GM12873 (cell line): ENCODE measurements around the gene P3H1.

ENCODE experiments used
- TF ChIP-seq, protein P1 (sequence below): IDR thresholded peaks from 2 replicates; pipeline ENCODE4 v1.5.1; 2012; ENCODE audit warnings: low read depth, mild to moderate bottlenecking, moderate library complexity, low read length, control low read depth; ENCODE audit not compliant: insufficient read depth; ENCODE audit errors: missing control alignments

The P3H1 gene

GRCh38 chr1:42780176-42780575 is 13.3 kb upstream of the P3H1 start:
- TF ChIP-seq, protein P1, sequence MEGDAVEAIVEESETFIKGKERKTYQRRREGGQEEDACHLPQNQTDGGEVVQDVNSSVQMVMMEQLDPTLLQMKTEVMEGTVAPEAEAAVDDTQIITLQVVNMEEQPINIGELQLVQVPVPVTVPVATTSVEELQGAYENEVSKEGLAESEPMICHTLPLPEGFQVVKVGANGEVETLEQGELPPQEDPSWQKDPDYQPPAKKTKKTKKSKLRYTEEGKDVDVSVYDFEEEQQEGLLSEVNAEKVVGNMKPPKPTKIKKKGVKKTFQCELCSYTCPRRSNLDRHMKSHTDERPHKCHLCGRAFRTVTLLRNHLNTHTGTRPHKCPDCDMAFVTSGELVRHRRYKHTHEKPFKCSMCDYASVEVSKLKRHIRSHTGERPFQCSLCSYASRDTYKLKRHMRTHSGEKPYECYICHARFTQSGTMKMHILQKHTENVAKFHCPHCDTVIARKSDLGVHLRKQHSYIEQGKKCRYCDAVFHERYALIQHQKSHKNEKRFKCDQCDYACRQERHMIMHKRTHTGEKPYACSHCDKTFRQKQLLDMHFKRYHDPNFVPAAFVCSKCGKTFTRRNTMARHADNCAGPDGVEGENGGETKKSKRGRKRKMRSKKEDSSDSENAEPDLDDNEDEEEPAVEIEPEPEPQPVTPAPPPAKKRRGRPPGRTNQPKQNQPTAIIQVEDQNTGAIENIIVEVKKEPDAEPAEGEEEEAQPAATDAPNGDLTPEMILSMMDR, result no peak

GRCh38 chr1:42779725-42780124 is 12.9 kb upstream of the P3H1 start:
- TF ChIP-seq, protein P1, result no peak

- TF ChIP-seq, protein P1, result peak; percentile 77
Measured at GRCh38 chr1:42777852-42778251, 11.0 kb upstream of the P3H1 start.

DNA sequence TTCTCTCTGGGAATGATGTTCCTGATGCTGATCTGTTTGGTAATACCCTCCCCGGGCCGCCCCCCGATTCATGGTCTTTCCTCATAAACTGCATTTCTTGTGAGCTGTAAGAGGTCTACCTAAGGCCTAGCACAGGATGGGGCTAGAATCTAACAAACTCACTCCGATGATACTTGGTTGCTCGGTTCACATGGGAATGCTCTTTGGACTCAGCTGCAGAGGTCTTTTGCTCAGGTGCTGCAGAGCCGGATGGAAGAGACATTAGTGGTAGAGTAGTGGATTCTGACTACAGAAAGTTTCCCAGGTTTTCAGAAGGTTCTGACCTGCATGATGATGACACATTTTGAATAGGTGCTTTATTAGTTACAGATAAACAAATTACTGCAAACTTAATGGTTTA is 9.7 kb upstream of the P3H1 start:
- TF ChIP-seq, protein P1, result no peak

GRCh38 chr1:42774928-42775526 is 8.2 kb upstream of the P3H1 start:
- TF ChIP-seq, protein P1, result no peak

DNA sequence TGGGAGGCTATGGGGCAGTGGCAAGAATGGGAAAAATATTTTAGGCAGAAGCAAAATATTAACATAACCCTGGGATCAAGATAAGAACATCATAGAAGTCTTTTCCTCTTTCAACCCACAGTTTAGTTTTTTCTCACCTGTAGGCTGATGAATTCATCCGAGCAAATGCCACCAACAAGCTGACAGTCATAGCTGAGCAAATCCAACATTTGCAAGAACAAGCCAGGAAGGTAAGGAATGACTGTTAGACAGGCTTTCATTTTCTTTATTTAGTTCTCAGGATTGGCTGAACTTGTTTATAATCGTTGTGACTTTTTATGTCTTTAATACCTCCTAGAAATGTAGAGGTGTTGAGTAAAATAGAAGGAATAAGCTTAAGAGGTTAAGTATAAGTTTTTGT is 6.6 kb upstream of the P3H1 start:
- TF ChIP-seq, protein P1, result no peak

- TF ChIP-seq, protein P1, result no peak
Measured at GRCh38 chr1:42769811-42770210, 3.0 kb upstream of the P3H1 start.
